HG03442 (cell line): ENCODE measurements around the gene ADGRF5.
"Not testable (repeated sequence)": the region's sequence is repeated elsewhere in the genome, so short reads cannot be mapped to it uniquely, and the experiment has no call there.

Source experiments
- ATAC-seq: cut with Tn5 transposase; IDR thresholded peaks from one replicate; pipeline ENCODE4 v1.9.1; 2021; ENCODE audit warnings: mild to moderate bottlenecking, moderate library complexity; ENCODE audit not compliant: unreplicated experiment

The ADGRF5 gene

GRCh38 chr6:46893648-46894047, 28.1 kb downstream of the ADGRF5 start:
- ATAC-seq = no peak

- ATAC-seq = no peak
These were observed 30.4 kb downstream of the ADGRF5 start for GRCh38 chr6:46891252-46891795.

- ATAC-seq = no peak
These were observed 33.2 kb downstream of the ADGRF5 start for GRCh38 chr6:46888578-46888977.

GRCh38 chr6:46888031-46888430, 33.7 kb downstream of the ADGRF5 start:
- no peak for ATAC-seq

GRCh38 chr6:46882645-46883044, 39.1 kb downstream of the ADGRF5 start:
- no peak for ATAC-seq

GRCh38 chr6:46879003-46879402, 42.7 kb downstream of the ADGRF5 start:
- no peak for ATAC-seq

- ATAC-seq = no peak
These were observed 45.6 kb downstream of the ADGRF5 start for GRCh38 chr6:46876126-46876525.

- ATAC-seq = no peak
These were observed 54.3 kb downstream of the ADGRF5 start for GRCh38 chr6:46867411-46867810.

- ATAC-seq = no peak
These were observed 56.5 kb downstream of the ADGRF5 start for GRCh38 chr6:46865221-46865620.

- no peak for ATAC-seq
These were observed 57.9 kb downstream of the ADGRF5 start for GRCh38 chr6:46863791-46864190.

- ATAC-seq = no peak
These were observed 59.4 kb downstream of the ADGRF5 start for GRCh38 chr6:46862381-46862780.

- not testable (repeated sequence) for ATAC-seq
These were observed 65.8 kb downstream of the ADGRF5 start for GRCh38 chr6:46855966-46856365.

GRCh38 chr6:46851576-46851975, 70.2 kb downstream of the ADGRF5 start:
- ATAC-seq = not testable (repeated sequence)

- no peak for ATAC-seq
These were observed 70.9 kb downstream of the ADGRF5 start for GRCh38 chr6:46850792-46851191.

GRCh38 chr6:46849361-46849690, 72.4 kb downstream of the ADGRF5 start:
- ATAC-seq = no peak

- peak; percentile 96 for ATAC-seq
These were observed 72.9 kb downstream of the ADGRF5 start for GRCh38 chr6:46848684-46849360.

- no peak for ATAC-seq
These were observed 76.6 kb downstream of the ADGRF5 start for GRCh38 chr6:46845126-46845525.

GRCh38 chr6:46842252-46842846, 79.4 kb downstream of the ADGRF5 start:
- not testable (repeated sequence) for ATAC-seq

GRCh38 chr6:46838033-46838432, 83.7 kb downstream of the ADGRF5 start:
- ATAC-seq = no peak

GRCh38 chr6:46834991-46835390, 86.7 kb downstream of the ADGRF5 start:
- not testable (repeated sequence) for ATAC-seq

GRCh38 chr6:46834257-46834916, 87.4 kb downstream of the ADGRF5 start:
- ATAC-seq = not testable (repeated sequence)

GRCh38 chr6:46832816-46833215, 88.9 kb downstream of the ADGRF5 start:
- ATAC-seq = no peak
